ENCODE measurements around the gene ICAM1.

GRCh38 chr19:10245189-10245939, 25.6 kb upstream of the ICAM1 start:
- TF ChIP-seq CTCF (IDR thresholded peaks at IDR 0.05) (no peak), POLR2A (IDR thresholded peaks at IDR 0.05) (no peak)

All from uterus (tissue), 2 donors.